ENCODE measurements around the gene DOK3.
A peak's percentile ranks its signal among the peaks of the same experiment; 100 is the strongest.
"Not testable (repeated sequence)": the region's sequence is repeated elsewhere in the genome, so short reads cannot be mapped to it uniquely, and the experiment has no call there.

DOK3 gene

DNA sequence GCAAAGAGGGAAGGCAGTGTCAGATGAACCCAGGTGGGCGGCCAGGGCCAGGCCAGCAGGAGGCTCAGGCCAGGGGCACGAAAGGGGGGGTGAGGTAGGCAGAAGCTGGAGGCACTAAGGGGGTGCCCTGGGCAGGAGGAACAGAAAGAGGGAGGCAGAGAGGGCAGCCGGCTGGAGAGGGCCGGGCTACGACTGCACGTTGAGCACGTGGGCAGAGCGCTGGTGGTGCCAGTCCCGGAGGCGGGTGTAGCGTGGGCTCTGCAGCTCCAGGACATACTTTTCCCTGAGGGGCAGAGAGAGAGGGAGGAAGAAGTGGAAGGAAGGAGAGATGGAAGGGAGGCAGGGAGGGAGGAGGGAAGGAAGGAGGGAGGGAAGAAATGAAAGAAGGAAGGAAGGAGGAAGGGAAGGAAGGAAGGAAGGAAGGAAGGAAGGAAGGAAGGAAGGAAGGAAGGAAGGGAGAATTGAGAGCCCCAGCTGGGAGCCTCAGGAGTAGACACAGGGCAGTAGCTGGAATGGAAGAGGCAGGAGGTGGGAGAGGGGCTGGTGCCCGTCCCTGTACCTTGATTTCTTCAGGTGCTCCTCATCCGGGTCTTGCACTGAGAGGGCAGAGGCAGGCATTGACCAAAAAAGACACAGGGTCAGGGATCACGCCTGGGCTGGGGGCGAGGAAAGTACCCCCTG, 19.2 kb downstream of the DOK3 start:
- H3K9ac ChIP-seq (ENCODE audit: low read length): no peak overlapping the region
- peaks cover 33% of the 10 kb centered on the region for H3K4me1 ChIP-seq (ENCODE audit: control insufficient read depth, insufficient read depth, low read length)
- H3K27me3 ChIP-seq (ENCODE audit: control insufficient read depth, insufficient read depth, low read length): no peaks in the 10 kb centered on the region
- peak overlapping the region; percentile 100 for H3K27ac ChIP-seq (ENCODE audit: low read depth, low read length)
- H3K36me3 ChIP-seq (ENCODE audit: control insufficient read depth, insufficient read depth, low read length): peaks cover 25% of the 10 kb centered on the region
- no peak overlapping the region for H3K4me3 ChIP-seq (ENCODE audit: low read length)

DNA sequence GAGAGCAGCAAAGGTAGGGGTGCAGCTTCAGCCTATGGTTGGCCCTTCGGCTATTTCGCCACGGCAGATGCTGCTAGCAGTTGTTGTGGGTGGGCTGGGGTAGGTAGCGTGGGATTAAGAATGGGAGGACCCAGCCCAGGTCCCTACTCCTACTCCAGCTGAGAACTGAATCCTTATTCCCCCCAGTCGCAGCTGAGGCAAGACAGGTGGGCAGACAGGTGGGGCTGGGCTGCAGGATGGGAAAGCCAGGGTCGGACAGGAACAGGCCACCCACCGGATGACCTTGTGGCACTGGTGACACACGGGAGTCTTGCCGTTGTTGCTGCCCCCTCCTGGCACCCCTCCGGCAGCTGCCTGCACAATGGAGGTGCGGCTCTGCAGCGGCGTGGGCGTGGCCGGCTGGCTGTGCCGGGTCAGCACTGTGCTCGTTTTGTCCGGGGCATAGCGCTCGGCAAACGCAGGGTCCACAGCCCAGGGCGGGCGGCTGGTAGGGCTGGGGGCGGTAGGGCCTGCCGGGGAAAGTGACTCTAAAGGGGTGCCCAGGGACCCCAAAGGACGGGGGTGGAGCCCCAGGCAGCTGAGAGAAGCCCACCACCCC, 20.4 kb downstream of the DOK3 start:
- no peak overlapping the region for H3K9ac ChIP-seq (ENCODE audit: low read length)
- peaks cover 28% of the 10 kb centered on the region for H3K36me3 ChIP-seq (ENCODE audit: control insufficient read depth, insufficient read depth, low read length)
- H3K27ac ChIP-seq (ENCODE audit: low read depth, low read length): peak overlapping the region; percentile 75
- H3K27me3 ChIP-seq (ENCODE audit: control insufficient read depth, insufficient read depth, low read length): no peaks in the 10 kb centered on the region
- no peak overlapping the region for H3K4me3 ChIP-seq (ENCODE audit: low read length)
- H3K4me1 ChIP-seq (ENCODE audit: control insufficient read depth, insufficient read depth, low read length): peaks cover 39% of the 10 kb centered on the region

DNA sequence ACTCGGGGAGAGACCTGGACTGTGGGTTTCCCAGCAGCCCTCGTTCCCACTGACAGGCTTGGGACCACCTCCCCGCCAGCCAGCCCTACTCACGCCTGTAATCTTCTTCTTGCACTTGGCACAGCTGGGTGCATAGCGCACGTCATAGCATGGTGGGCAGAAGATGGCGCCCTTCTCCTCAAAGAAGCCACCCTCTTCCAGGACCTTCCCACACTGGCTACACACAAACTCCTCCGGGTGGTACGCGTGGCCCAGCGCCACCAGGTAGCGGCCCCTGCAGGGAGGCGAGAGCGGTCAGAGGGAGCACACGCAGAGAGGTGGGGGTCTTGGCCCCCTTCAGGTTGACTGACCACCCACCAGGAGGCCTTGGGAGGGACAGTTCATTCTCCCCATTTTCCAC, 21.7 kb downstream of the DOK3 start:
- Histone ChIP-seq H3K4me1 (ENCODE audit: control insufficient read depth, insufficient read depth, low read length) (peaks cover 38% of the 10 kb centered on the region), H3K36me3 (ENCODE audit: control insufficient read depth, insufficient read depth, low read length) (peaks cover 28% of the 10 kb centered on the region), H3K9ac (ENCODE audit: low read length) (no peak overlapping the region), H3K27ac (ENCODE audit: low read depth, low read length) (peak overlapping the region; percentile 42), H3K27me3 (ENCODE audit: control insufficient read depth, insufficient read depth, low read length) (no peaks in the 10 kb centered on the region), H3K4me3 (ENCODE audit: low read length) (no peak overlapping the region)

DNA sequence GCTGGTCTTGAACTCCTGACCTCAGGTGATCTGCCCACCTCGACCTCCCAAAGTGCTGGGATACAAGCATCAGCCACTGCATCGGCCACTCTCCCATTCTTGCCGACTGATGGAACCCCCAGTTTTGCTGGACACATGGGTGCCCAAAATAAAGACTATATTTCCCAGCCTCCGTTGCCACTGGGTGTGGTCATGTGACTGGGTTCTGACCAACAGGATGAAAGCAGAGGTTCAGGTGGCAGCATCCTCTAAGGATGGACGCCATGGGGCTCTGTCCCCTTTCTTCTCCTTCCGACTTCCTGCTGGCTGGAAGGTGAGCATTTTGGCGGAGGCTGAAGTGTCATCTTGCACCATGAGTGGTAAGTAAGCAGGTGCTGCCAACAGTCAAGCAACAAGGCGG, 22.5 kb downstream of the DOK3 start:
- peaks cover 31% of the 10 kb centered on the region for H3K4me1 ChIP-seq (ENCODE audit: control insufficient read depth, insufficient read depth, low read length)
- H3K27me3 ChIP-seq (ENCODE audit: control insufficient read depth, insufficient read depth, low read length): no peaks in the 10 kb centered on the region
- no peak overlapping the region for H3K27ac ChIP-seq (ENCODE audit: low read depth, low read length)
- H3K4me3 ChIP-seq (ENCODE audit: low read length): no peak overlapping the region
- H3K36me3 ChIP-seq (ENCODE audit: control insufficient read depth, insufficient read depth, low read length): peaks cover 28% of the 10 kb centered on the region
- no peak overlapping the region for H3K9ac ChIP-seq (ENCODE audit: low read length)

DNA sequence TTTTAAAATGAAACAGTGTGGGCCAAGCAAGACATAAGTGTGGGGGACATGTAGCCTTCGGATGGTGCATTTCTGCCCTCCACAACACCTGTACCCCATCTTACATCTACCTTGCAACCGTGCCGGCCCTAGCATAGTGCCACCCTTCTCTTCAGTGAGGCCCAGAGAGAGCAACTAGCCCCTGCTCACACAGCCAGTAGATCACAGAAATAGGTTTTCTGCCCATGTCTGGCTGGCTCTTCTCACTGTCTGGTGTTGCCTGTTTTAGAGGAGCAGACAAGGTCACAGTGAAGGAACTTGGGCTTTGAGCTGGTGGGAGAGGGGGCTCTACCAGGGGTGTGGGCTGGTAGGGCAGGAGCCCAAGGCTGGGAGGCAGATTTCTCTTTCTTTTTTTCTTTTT, 23.4 kb downstream of the DOK3 start:
- Histone ChIP-seq H3K4me3 (ENCODE audit: low read length) (no peak overlapping the region), H3K9ac (ENCODE audit: low read length) (no peak overlapping the region), H3K36me3 (ENCODE audit: control insufficient read depth, insufficient read depth, low read length) (peaks cover 32% of the 10 kb centered on the region), H3K27me3 (ENCODE audit: control insufficient read depth, insufficient read depth, low read length) (no peaks in the 10 kb centered on the region), H3K4me1 (ENCODE audit: control insufficient read depth, insufficient read depth, low read length) (peaks cover 29% of the 10 kb centered on the region), H3K27ac (ENCODE audit: low read depth, low read length) (no peak overlapping the region)

DNA sequence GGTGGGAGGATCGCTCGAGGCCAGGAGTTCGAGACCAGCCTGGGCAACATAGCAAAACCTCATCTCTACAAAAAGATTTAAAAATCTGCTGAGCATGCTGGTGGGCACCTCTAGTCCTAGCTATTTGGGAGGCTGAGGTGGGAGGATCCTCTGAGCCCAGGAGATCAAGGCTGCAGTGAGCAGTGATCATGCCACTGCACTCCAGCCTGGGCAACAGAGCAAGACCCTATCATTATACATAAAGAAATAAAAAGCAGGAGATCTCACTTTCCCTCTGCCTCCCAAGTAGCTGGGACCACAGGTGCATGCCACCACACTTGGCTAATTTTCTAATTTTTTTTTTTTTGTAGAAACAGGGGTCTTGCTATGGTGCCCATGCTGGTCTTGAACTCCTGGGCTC, 23.9 kb downstream of the DOK3 start:
- peaks cover 32% of the 10 kb centered on the region for H3K36me3 ChIP-seq (ENCODE audit: control insufficient read depth, insufficient read depth, low read length)

DNA sequence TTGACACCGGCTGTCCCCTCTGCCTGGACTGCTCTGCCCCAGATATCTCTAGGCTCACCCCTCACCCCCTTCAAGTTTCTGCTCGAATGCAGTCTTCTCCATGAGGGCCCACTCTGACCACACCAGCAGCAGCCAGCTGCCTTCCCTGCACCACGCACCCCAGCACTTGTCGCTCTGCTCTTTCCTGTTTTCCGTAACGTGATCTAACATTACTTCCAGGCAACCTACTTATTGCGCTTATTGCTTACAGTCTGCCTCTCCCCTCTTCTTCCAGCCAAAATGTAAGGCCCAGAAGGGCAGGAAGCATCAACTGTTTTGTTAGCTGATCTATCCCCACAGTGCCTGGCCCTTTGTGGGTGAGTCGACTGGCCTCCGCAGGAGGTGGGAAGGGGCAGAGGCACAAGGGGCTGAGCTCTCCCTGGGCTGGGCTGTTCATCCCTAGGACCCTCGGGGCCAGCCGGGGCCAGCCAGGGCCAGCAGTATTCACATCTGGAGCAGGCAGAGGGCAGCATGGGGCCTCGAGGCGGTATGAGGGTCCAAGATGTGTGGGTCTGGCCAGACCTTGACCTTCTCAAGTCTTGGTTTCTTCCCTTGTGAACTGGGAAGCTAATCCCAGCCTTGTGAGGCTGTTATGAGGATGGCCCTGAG, 24.6 kb downstream of the DOK3 start:
- Histone ChIP-seq H3K4me1 (ENCODE audit: control insufficient read depth, insufficient read depth, low read length) (peaks cover 26% of the 10 kb centered on the region), H3K4me3 (ENCODE audit: low read length) (no peak overlapping the region), H3K27ac (ENCODE audit: low read depth, low read length) (peak overlapping the region; percentile 70), H3K36me3 (ENCODE audit: control insufficient read depth, insufficient read depth, low read length) (peaks cover 30% of the 10 kb centered on the region), H3K27me3 (ENCODE audit: control insufficient read depth, insufficient read depth, low read length) (no peaks in the 10 kb centered on the region), H3K9ac (ENCODE audit: low read length) (no peak overlapping the region)

More for the DNA sequence above, 23.9 kb downstream of the DOK3 start:
- not testable (repeated sequence) for H3K27me3 ChIP-seq (ENCODE audit: control insufficient read depth, insufficient read depth, low read length); H3K9ac ChIP-seq (ENCODE audit: low read length); H3K4me3 ChIP-seq (ENCODE audit: low read length)
- H3K27ac ChIP-seq (ENCODE audit: low read depth, low read length): peak overlapping the region; percentile 11
- peaks cover 28% of the 10 kb centered on the region for H3K4me1 ChIP-seq (ENCODE audit: control insufficient read depth, insufficient read depth, low read length)

DNA sequence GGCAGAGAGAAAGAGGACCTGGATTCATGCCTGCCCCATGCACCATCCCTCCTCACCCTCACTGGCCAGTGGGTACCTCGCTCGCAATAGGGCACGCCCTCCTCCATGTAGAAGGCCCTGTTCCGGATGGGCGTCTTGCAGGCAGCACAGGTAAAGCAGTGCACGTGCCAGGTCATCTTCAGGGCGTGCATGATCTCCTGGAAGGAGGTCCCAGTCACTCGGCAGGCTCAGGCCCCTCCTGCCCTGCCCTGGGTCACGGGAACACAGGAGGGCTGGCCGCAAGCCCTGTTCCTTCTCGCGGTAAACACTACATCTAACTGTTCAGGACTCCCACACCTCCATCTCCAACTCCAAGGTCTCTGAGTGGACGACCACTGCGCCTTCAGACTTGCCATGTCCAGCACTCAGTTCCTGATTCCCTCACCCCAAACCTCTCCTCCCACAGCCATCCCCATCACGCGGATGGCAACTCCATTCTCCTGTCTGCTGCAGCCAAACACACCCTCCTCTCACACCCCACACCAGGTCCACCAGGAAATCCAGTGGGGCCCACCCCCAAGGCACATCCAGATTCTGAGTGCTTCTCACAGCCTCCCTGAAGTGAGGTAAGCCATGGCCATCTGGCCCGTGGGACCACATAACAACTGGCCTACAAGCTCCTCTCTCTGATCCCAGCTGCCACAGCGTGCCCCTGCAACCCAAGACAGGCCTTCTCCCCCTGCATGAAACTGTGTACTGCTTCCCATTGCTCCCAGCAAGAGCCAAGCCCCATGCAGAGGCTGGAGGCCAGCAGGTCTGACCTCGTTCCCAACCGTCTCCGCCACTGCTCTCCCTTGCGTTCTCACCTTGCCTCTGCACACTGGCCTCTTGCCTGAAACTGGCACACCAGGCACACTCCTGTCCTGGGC, 25.4 kb downstream of the DOK3 start:
- Histone ChIP-seq H3K36me3 (ENCODE audit: control insufficient read depth, insufficient read depth, low read length) (peaks cover 26% of the 10 kb centered on the region), H3K27ac (ENCODE audit: low read depth, low read length) (peak overlapping the region; percentile 70), H3K4me1 (ENCODE audit: control insufficient read depth, insufficient read depth, low read length) (peaks cover 32% of the 10 kb centered on the region)

DNA sequence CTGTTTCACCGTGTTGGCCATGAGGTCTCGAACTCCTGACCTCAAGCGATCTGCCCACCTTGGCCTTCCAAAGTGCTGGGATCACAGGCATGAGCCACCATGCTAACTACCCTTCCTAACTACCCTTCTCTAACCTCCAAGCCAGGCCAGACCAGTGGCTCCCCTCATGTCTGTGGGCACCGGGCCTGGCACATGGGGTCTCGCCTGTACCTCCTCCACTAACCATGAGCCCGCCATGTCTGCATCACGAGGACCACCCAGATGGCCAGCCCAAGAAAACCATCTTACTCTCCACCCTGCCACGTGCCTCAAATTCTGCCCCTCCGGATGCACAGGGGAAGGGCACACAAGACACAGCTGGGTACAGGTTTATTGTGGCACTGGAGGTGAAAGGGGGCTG, 26.6 kb downstream of the DOK3 start:
- Histone ChIP-seq H3K4me3 (ENCODE audit: low read length) (no peak overlapping the region), H3K9ac (ENCODE audit: low read length) (no peak overlapping the region), H3K27ac (ENCODE audit: low read depth, low read length) (peak overlapping the region; percentile 70), H3K4me1 (ENCODE audit: control insufficient read depth, insufficient read depth, low read length) (peaks cover 38% of the 10 kb centered on the region), H3K36me3 (ENCODE audit: control insufficient read depth, insufficient read depth, low read length) (peaks cover 18% of the 10 kb centered on the region), H3K27me3 (ENCODE audit: control insufficient read depth, insufficient read depth, low read length) (no peaks in the 10 kb centered on the region)

More for the DNA sequence above, 25.4 kb downstream of the DOK3 start:
- no peak overlapping the region for H3K9ac ChIP-seq (ENCODE audit: low read length)
- no peaks in the 10 kb centered on the region for H3K27me3 ChIP-seq (ENCODE audit: control insufficient read depth, insufficient read depth, low read length)
- no peak overlapping the region for H3K4me3 ChIP-seq (ENCODE audit: low read length)

DNA sequence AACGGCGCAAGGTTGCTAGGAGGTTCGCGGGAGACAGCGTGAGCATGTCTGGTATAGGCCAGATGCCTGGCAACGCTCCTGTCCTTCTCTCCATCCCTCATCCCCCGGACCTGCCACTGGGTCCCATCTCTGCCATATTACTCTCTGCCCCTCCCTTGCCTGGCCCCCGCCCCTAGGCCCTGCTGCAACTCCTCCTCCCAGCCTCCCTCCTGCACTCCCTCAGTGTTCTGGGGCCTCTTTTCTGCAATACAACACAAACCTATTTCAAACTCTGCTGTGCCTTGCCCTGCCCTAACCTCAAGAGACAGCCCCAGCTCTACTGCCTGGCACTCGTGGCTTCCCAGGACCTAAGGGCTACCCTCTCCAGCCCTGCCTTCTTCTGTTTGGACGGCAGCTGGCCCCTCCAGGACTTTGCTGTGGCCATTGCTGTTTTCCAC, 27.2 kb downstream of the DOK3 start:
- Histone ChIP-seq H3K27ac (ENCODE audit: low read depth, low read length) (peak overlapping the region; percentile 53), H3K36me3 (ENCODE audit: control insufficient read depth, insufficient read depth, low read length) (peaks cover 11% of the 10 kb centered on the region), H3K4me3 (ENCODE audit: low read length) (no peak overlapping the region), H3K27me3 (ENCODE audit: control insufficient read depth, insufficient read depth, low read length) (no peaks in the 10 kb centered on the region), H3K4me1 (ENCODE audit: control insufficient read depth, insufficient read depth, low read length) (peaks cover 38% of the 10 kb centered on the region), H3K9ac (ENCODE audit: low read length) (no peak overlapping the region)

DNA sequence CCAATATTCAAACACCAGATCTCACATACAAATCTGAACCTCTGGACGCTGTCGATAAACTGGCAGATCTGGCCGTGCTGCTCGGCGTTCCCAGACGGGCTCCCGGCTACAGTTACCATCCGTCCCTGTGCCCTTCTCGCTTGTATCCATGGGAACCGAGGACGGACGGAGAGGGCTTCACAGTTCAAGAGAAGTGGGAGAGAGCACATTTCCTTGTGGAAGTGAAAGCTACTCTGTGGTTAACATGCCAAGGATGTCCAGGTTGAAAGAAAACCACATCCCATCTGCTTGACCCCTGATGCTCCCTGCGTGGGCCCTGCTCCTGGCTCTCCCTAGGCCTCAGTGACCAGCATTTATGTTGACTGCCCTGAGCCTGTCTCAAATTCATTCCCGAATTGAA, 29.9 kb downstream of the DOK3 start:
- H3K27ac ChIP-seq (ENCODE audit: low read depth, low read length): peak overlapping the region; percentile 88
- H3K36me3 ChIP-seq (ENCODE audit: control insufficient read depth, insufficient read depth, low read length): peaks cover 6% of the 10 kb centered on the region
- no peak overlapping the region for H3K4me3 ChIP-seq (ENCODE audit: low read length)
- H3K4me1 ChIP-seq (ENCODE audit: control insufficient read depth, insufficient read depth, low read length): peaks cover 44% of the 10 kb centered on the region
- H3K27me3 ChIP-seq (ENCODE audit: control insufficient read depth, insufficient read depth, low read length): no peaks in the 10 kb centered on the region
- H3K9ac ChIP-seq (ENCODE audit: low read length): no peak overlapping the region

Data from rectal smooth muscle tissue (tissue), 1 donor.